Left kidney (tissue), 8 donors: ENCODE data around the gene NR2F2. TPM values are rescaled to one million over a fixed set of nuclear protein-coding genes. Genes with fewer than 3 reads are reported as not detected.
A peak's percentile ranks its signal among the peaks of the same experiment; 100 is the strongest.

Source experiments
- DNase-seq: peaks from one replicate; pipeline ENCODE4 v3.0.0-alpha.2; 2013
- long read RNA-seq, 8 donors: transcript quantifications; one replicate each; lab custom pipeline, GENCODE V29; 2026
- polyA plus RNA-seq: library from polyadenylated mRNA; unstranded; fragments of 120-200 nt; gene quantifications from one replicate; pipeline ENCODE4 v1.2.1, GENCODE V29; 2013; ENCODE audit not compliant: insufficient read length

The NR2F2 gene
- 348 TPM for polyA plus RNA-seq
- long read RNA-seq, donor 1, full-length matches to known transcripts = 135 of 285 reads
- long read RNA-seq, donor 1, partial matches to known transcripts = 142 of 285 reads
- long read RNA-seq, donor 1, other reads (novel, unspliced or antisense) = 8 of 285 reads
- long read RNA-seq, donor 2, full-length matches to known transcripts = 113 of 197 reads
- long read RNA-seq, donor 2, partial matches to known transcripts = 84 of 197 reads
- long read RNA-seq, donor 2, other reads (novel, unspliced or antisense) = 0 of 197 reads
- long read RNA-seq, donor 3, full-length matches to known transcripts = 58 of 118 reads
- long read RNA-seq, donor 3, partial matches to known transcripts = 60 of 118 reads
- long read RNA-seq, donor 3, other reads (novel, unspliced or antisense) = 0 of 118 reads
- long read RNA-seq, donor 4, full-length matches to known transcripts = 4 of 4 reads
- long read RNA-seq, donor 4, partial matches to known transcripts = 0 of 4 reads
- long read RNA-seq, donor 4, other reads (novel, unspliced or antisense) = 0 of 4 reads
- long read RNA-seq, donor 5, full-length matches to known transcripts = 75 of 98 reads
- long read RNA-seq, donor 5, partial matches to known transcripts = 23 of 98 reads
- long read RNA-seq, donor 5, other reads (novel, unspliced or antisense) = 0 of 98 reads
- long read RNA-seq, donor 6, full-length matches to known transcripts = 99 of 203 reads
- long read RNA-seq, donor 6, partial matches to known transcripts = 104 of 203 reads
- long read RNA-seq, donor 6, other reads (novel, unspliced or antisense) = 0 of 203 reads
- long read RNA-seq, donor 7, full-length matches to known transcripts = 116 of 259 reads
- long read RNA-seq, donor 7, partial matches to known transcripts = 143 of 259 reads
- long read RNA-seq, donor 7, other reads (novel, unspliced or antisense) = 0 of 259 reads
- long read RNA-seq, donor 8, full-length matches to known transcripts = 32 of 54 reads
- long read RNA-seq, donor 8, partial matches to known transcripts = 22 of 54 reads
- long read RNA-seq, donor 8, other reads (novel, unspliced or antisense) = 0 of 54 reads

GRCh38 chr15:96330450-96331143 is at the start of gene NR2F2:
Gene NR2F2, plus strand, starts transcription at chr15:96330700. Its CDS starts 1,406 bp downstream, at chr15:96332106.
- DNase-seq = peak; percentile 99

- DNase-seq = no peak
These were observed 45.2 kb upstream of the NR2F2 start for GRCh38 chr15:96285305-96285704.

- DNase-seq = no peak
These were observed 44.7 kb upstream of the NR2F2 start for GRCh38 chr15:96285729-96286254.

GRCh38 chr15:96290679-96291078 is 39.8 kb upstream of the NR2F2 start:
- DNase-seq = no peak

GRCh38 chr15:96292635-96293034 is 37.9 kb upstream of the NR2F2 start:
- no peak for DNase-seq

GRCh38 chr15:96293441-96293840 is 37.1 kb upstream of the NR2F2 start:
- no peak for DNase-seq

GRCh38 chr15:96294766-96295165 is 35.7 kb upstream of the NR2F2 start:
- no peak for DNase-seq

- DNase-seq = no peak
These were observed 34.2 kb upstream of the NR2F2 start for GRCh38 chr15:96296264-96296663.

- no peak for DNase-seq
These were observed 32.7 kb upstream of the NR2F2 start for GRCh38 chr15:96297783-96298182.

GRCh38 chr15:96298217-96298616 is 32.3 kb upstream of the NR2F2 start:
- no peak for DNase-seq

- no peak for DNase-seq
These were observed 29.7 kb upstream of the NR2F2 start for GRCh38 chr15:96300836-96301235.

- DNase-seq = peak; percentile 51
These were observed 26.9 kb upstream of the NR2F2 start for GRCh38 chr15:96303503-96304056.

- no peak for DNase-seq
These were observed 25.7 kb upstream of the NR2F2 start for GRCh38 chr15:96304839-96305238.

- no peak for DNase-seq
These were observed 24.2 kb upstream of the NR2F2 start for GRCh38 chr15:96306321-96306720.

- no peak for DNase-seq
These were observed 22.6 kb upstream of the NR2F2 start for GRCh38 chr15:96307856-96308394.

- DNase-seq = no peak
These were observed 21.3 kb upstream of the NR2F2 start for GRCh38 chr15:96309143-96309660.

- DNase-seq = no peak
These were observed 19.1 kb upstream of the NR2F2 start for GRCh38 chr15:96311256-96311955.

- no peak for DNase-seq
These were observed 18.6 kb upstream of the NR2F2 start for GRCh38 chr15:96311956-96312294.

GRCh38 chr15:96312641-96313335 is 17.7 kb upstream of the NR2F2 start:
- DNase-seq = no peak

GRCh38 chr15:96314518-96314917 is 16.0 kb upstream of the NR2F2 start:
- DNase-seq = no peak
